GM23248 (cell line): ENCODE data around the gene RTP4.

Experiments
- EZH2 ChIP-seq: fragments of 200-600 bp; sonication (generic); IDR thresholded peaks from 2 replicates; pipeline ENCODE4 v1.6.1; 2018; ENCODE audit warnings: antibody characterized with exemption, mild to moderate bottlenecking; ENCODE audit not compliant: insufficient read depth, poor library complexity, severe bottlenecking
- EZH2phosphoT487 ChIP-seq: fragments of 200-600 bp; sonication (generic); IDR thresholded peaks from 2 replicates; pipeline ENCODE4 v1.6.1; 2018; ENCODE audit warnings: antibody characterized with exemption, moderate library complexity, mild to moderate bottlenecking, low read depth; ENCODE audit not compliant: insufficient read depth

- TF ChIP-seq EZH2phosphoT487, result no peak
- no peak for TF ChIP-seq EZH2
These were observed 32.6 kb downstream of the RTP4 start for GRCh38 chr3:187400756-187401155.
